Activated CD8-positive, alpha-beta memory T cell treated with anti-CD3 and anti-CD28 coated beads for 48 hours (primary cell): Measurements from ENCODE around the gene HCAR2.
"Not testable (repeated sequence)": the region's sequence is repeated elsewhere in the genome, so short reads cannot be mapped to it uniquely, and the experiment has no call there.

Experiments used
- DNase-seq, 3 experiments: peaks; one replicate each; pipeline ENCODE4 v3.0.0-alpha.2; 2020; ENCODE audit warnings: low read depth in 2 of 3, low spot score in 2 of 3

The HCAR2 gene

GRCh38 chr12:122721057-122721545 is 17.9 kb upstream of the HCAR2 start:
- no peak for DNase-seq

DNA sequence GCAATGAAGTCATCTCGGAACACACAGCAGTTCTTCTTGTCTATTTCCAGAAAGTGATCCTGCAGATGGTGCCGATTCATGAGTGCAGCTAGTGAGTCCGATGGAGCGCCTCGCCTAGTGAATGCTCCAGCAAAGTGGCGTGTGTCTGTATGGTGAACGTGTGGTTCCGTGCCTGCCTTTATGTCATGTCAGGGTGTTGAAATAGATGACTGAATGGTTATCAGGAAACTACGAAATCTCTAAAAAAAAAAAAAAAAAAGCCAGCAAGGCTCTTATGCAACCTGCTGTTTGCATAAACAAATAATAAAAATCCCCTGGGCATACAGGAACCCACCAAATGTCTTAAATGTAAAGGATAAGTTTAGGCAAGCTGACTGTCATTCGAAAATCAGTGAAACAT is 13.5 kb upstream of the HCAR2 start, which contains the start of gene HCAR3:
Gene HCAR3, minus strand, starts transcription at position 154 of the 400 bp plus-strand sequence. Its CDS starts 74 bp downstream, at position 80.
- DNase-seq = not testable (repeated sequence)

DNA sequence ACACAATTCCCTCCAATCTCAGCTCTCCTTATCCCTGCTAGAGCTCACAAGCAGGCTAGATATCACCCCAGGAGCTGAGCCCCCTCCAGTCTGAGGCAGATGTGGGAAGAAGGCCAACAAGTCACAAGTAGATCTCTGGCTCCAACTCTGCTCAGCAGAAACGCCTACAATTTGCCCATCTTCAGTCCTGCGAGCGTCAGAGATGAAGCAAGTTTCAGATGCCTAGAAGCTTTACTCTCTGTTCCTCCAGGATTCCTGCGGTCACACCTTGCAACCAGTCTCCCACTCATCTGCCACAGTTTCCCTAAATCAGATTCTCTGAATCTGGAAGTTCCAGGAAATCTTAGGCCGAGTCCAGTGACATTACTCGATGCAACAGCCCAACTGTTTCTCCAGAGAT is 12.1 kb upstream of the HCAR2 start:
- not testable (repeated sequence) for DNase-seq

- DNase-seq = not testable (repeated sequence)
Observed at GRCh38 chr12:122713491-122714188, 10.5 kb upstream of the HCAR2 start.

DNA sequence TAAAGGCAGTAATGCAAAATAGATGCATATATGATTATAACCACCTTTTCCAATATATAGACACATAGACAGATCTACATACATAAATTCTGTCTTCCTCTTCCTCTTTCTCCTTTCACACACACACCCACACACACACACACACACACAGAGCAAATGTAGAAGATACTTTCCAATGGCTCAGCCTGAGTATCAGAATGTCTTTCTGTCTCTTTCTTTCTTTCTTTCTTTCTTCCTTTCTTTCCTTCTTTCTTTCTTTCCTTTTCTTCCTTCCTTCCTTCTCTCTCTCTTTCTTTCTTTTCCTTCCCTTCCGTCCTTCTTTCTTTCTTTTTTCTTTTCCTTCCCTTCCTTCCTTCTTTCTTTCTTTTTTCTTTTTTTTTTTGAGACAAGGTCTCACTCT is 8.1 kb upstream of the HCAR2 start:
- DNase-seq = not testable (repeated sequence)

DNA sequence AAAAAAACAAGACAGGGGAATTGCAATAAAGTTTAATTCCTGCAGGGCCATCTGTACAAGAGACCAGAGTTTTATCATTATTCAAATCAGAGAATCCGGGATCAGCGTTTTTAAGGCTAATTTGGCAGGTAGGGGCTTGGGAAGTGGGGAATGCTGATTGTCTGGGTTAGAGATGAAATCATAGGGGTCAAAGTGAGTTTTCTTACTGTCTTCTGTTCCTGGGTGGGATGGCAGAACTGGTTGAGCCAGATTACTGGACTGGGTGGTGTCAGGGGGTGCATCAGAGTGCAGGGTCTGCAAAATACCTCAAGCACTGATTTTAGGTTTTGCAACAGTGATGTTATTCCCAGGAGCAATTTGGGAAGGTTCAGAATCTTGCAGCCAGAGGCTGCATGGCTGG is 7.2 kb upstream of the HCAR2 start:
- DNase-seq = not testable (repeated sequence)

DNA sequence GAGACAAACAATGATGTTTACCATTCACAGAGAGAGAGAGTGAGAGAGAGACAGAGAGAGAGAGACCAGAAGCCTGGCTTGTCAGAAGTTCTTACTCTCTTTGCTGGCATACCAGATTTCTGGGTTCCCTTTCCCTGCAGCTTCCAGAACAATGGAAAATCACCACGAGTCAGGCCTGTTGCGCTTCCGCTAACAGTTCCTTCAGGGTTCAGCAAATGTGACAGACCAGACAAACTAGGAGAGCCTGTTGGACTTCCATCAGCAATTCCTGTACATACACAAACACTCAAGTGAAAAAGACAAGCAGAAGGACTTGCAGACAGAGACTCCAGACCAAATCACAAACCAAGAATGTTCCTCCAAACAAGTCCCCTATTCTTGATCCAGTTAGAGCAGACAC is 6.1 kb upstream of the HCAR2 start:
- not testable (repeated sequence) for DNase-seq

- DNase-seq = not testable (repeated sequence)
Observed at GRCh38 chr12:122703841-122704240, 684 bp upstream of the HCAR2 start.

DNA sequence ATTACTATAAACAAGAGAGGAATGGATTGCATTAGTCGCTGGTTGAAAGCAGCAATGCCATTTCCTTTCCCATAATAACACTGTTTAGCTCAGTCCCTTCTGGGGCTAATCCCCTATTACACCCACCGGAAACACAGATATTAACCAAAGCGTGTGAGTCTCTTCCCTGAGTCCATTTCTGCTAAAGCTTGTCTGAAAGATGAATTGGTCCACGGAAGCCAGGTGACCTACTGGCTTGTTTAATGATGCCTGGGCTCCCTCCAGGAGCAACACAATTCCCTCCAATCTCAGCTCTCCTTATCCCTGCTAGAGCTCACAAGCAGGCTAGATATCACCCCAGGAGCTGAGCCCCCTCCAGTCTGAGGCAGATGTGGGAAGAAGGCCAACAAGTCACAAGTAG is 1.7 kb downstream of the HCAR2 start:
- DNase-seq = not testable (repeated sequence)

DNA sequence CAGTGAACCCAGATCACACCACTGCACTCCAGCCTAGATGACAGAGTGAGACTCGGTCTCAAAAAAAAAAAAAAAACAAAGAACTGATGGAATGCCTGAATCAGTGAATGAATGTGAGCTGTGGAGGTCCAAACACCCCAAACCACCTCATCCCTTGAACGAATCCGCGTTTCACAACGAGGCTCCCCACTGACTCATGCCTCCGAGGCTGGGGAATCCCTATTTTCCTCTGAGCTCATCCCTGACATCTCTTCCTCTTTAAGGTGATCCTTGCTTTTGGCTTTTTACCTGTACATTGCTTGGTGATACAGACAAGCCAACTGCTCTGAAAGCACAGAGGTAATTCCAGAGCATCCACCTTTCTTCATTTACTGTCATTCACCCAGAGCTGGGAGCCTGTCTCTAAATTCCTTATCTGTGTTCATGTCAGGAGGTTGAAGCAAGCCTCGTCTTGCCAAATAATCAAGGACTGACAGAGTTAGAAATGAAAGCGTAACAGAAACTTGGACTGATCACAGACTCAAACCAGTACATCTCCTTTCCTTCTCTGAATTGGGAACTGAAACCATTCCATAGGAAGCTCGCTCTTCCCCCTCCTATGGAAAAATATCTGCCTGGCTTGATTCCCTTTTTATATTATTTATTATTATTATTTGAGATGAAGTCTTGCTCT is 3.0 kb downstream of the HCAR2 start:
- not testable (repeated sequence) for DNase-seq

DNA sequence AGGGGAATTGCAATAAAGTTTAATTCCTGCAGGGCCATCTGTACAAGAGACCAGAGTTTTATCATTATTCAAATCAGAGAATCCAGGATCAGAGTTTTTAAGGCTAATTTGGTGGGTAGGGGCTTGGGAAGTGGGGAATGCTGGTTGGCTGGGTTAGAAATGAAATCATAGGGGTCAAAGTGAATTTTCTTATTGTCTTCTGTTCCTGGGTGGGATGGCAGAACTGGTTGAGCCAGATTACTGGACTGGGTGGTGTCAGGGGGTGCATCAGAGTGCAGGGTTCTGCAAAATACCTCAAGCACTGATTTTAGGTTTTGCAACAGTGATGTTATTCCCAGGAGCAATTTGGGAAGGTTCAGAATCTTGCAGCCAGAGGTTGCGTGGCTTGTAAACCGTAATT is 6.2 kb downstream of the HCAR2 start:
- DNase-seq = not testable (repeated sequence)

- no peak for DNase-seq
Observed at GRCh38 chr12:122691566-122691965, 11.6 kb downstream of the HCAR2 start.

DNA sequence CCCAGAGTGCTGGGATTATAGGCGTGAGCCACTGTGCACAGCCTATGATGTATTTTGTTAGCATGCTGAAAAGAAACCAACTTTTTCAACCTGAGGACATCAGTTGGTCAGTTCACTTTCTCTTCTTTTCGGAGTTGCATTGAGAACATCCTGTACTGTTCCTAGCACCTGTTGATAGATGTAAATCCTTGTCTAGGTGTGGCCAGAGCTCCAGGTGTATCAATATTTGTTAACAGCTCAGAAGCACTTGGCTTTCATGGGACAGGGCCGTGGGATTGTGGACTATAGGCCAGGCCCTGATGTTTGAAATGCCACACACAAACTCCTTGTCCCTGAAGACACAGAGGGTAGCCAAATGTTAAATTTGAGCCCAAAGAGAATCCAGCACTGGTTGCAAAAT is 14.9 kb downstream of the HCAR2 start:
- no peak for DNase-seq

GRCh38 chr12:122687086-122687485 is 16.1 kb downstream of the HCAR2 start:
- no peak for DNase-seq

- no peak for DNase-seq
Observed at GRCh38 chr12:122686538-122686937, 16.6 kb downstream of the HCAR2 start.

DNA sequence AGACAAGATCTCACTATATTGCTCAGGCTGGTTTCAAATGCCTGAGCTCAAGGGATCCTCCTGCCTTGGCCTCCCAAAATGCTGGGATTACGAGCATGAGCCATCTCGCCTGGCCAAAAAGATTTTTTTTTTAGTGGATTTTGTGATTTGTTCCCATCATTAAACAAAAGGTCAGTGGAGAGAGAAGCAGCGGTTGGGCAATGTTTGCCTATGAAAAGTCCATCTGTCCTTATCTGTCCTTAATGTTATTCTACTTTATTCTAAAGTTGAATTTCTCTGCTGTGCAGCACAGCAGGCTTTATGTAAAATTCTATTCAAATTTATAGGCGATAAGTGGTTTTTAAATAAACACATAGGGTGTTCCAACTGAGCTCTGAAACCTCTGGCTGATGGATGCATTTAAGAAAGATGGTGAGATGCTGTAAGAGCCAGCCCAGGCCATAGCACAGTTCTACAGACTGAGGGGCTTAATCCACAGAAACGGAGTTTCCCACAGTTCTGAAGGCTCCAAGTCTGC is 18.8 kb downstream of the HCAR2 start:
- DNase-seq = no peak

- no peak for DNase-seq
Observed at GRCh38 chr12:122681814-122682213, 21.3 kb downstream of the HCAR2 start.

GRCh38 chr12:122680989-122681388 is 22.2 kb downstream of the HCAR2 start:
- DNase-seq = not testable (repeated sequence)

- not testable (repeated sequence) for DNase-seq
Observed at GRCh38 chr12:122676781-122677180, 26.4 kb downstream of the HCAR2 start.

GRCh38 chr12:122676015-122676414 is 27.1 kb downstream of the HCAR2 start:
- DNase-seq = not testable (repeated sequence)

- no peak for DNase-seq
Observed at GRCh38 chr12:122672515-122672914, 30.6 kb downstream of the HCAR2 start.

GRCh38 chr12:122669397-122670070 is 33.6 kb downstream of the HCAR2 start:
- no peak for DNase-seq
